K562 (cell line): Measurements from ENCODE around the gene GSS. TPM values are rescaled to one million over a fixed set of nuclear protein-coding genes. Genes with fewer than 3 reads are reported as not detected.
A peak's percentile ranks its signal among the peaks of the same experiment; 100 is the strongest.

Experiments used
- ASH1L ChIP-seq: fragments of 450-650 bp; IDR thresholded peaks from 2 replicates; pipeline ENCODE4 v1.6.1; 2018; ENCODE audit warnings: borderline replicate concordance, mild to moderate bottlenecking, low read depth; ENCODE audit not compliant: partially characterized antibody
- CBFA2T2 ChIP-seq: fragments of 450-650 bp; conservative IDR thresholded peaks from 2 replicates; pipeline ENCODE4 v1.6.1; 2017; ENCODE audit warnings: mild to moderate bottlenecking
- CBX2 ChIP-seq: fragments of 200-600 bp; sonication (generic); IDR thresholded peaks from one replicate; pipeline ENCODE4 v1.6.1; 2012; ENCODE audit warnings: mild to moderate bottlenecking, low read length, inconsistent platforms; ENCODE audit not compliant: insufficient read depth, poor library complexity, severe bottlenecking
- CBX8 ChIP-seq: fragments of 200-600 bp; sonication (generic); IDR thresholded peaks from 2 replicates; pipeline ENCODE4 v1.6.1; 2012; ENCODE audit warnings: borderline replicate concordance, mixed run types, low read depth, mild to moderate bottlenecking, moderate library complexity, mixed read lengths, low read length, control low read depth, inconsistent platforms; ENCODE audit not compliant: poor library complexity, severe bottlenecking; ENCODE audit errors: extremely low read depth
- DEAF1 ChIP-seq: fragments of 450-650 bp; formaldehyde crosslinking; IDR thresholded peaks from 2 replicates; pipeline ENCODE4 v1.4.0; 2020; ENCODE audit warnings: mild to moderate bottlenecking, moderate library complexity
- DIDO1 ChIP-seq: fragments of 450-650 bp; IDR thresholded peaks from 2 replicates; pipeline ENCODE4 v1.6.1; 2016; ENCODE audit warnings: low read depth, missing biosample characterization, missing genetic modification characterization
- MAX ChIP-seq: sonication (generic); formaldehyde crosslinking; IDR thresholded peaks from 2 replicates; pipeline ENCODE4 v1.9.0; 2022; ENCODE audit warnings: mild to moderate bottlenecking, missing genetic modification reagents
- MEF2A ChIP-seq: IDR thresholded peaks from 2 replicates; pipeline ENCODE4 v1.6.1; 2011; ENCODE audit warnings: low read depth, mild to moderate bottlenecking, low read length, moderate library complexity; ENCODE audit not compliant: control insufficient read depth
- MEF2D ChIP-seq: conservative IDR thresholded peaks from 2 replicates; pipeline ENCODE4 v1.6.1; 2016; ENCODE audit warnings: low read depth, missing genetic modification characterization, missing compliant biosample characterization
- MYBL2 ChIP-seq, 2 experiments: fragments of 450-650 bp in 1 of 2; sonication (generic) in 1 of 2; formaldehyde crosslinking in 1 of 2; IDR thresholded peaks; 2 replicates each; pipeline versions ENCODE4 v1.6.1 to v1.8.1; 2017 to 2022; ENCODE audit warnings: borderline replicate concordance in 1 of 2, inconsistent platforms in 1 of 2, low read depth in 1 of 2, mild to moderate bottlenecking in 1 of 2, missing genetic modification reagents in 1 of 2, moderate library complexity in 1 of 2
- NR2C2 ChIP-seq, 2 experiments: fragments of 200-800 bp in 1 of 2; sonication (Bioruptor generic) in 1 of 2; sonication (generic) in 1 of 2; formaldehyde crosslinking in 1 of 2; IDR thresholded peaks; 2 replicates each; pipeline versions ENCODE4 v1.6.1 to v1.8.0; 2016 to 2022; ENCODE audit warnings: mild to moderate bottlenecking in 1 of 2, missing compliant biosample characterization in 1 of 2, missing genetic modification characterization in 1 of 2, missing genetic modification reagents in 1 of 2
- NR2F6 ChIP-seq: fragments of 450-650 bp; formaldehyde crosslinking; IDR thresholded peaks from 2 replicates; pipeline ENCODE4 v1.4.0; 2020; ENCODE audit warnings: mild to moderate bottlenecking
- USF1 ChIP-seq: sonication (generic); formaldehyde crosslinking; IDR thresholded peaks from 2 replicates; pipeline ENCODE4 v1.9.0; 2022; ENCODE audit warnings: mild to moderate bottlenecking, missing genetic modification reagents
- ZNF316 ChIP-seq: fragments of 450-650 bp; IDR thresholded peaks from 2 replicates; pipeline ENCODE4 v1.6.1; 2016
- ZNF740 ChIP-seq, 3 experiments: fragments of 200-800 bp in 1 of 3; sonication (Bioruptor generic) in 1 of 3; sonication (generic) in 1 of 3; formaldehyde crosslinking in 1 of 3; IDR thresholded peaks; 2 replicates each; pipeline versions ENCODE4 v1.6.1 to v1.8.0; 2016 to 2022; ENCODE audit warnings: mild to moderate bottlenecking in 2 of 3, missing compliant biosample characterization in 2 of 3, missing genetic modification characterization in 2 of 3, missing genetic modification reagents in 1 of 3
- polyA plus RNA-seq, 8 experiments: library from polyadenylated mRNA; depleted of rRNA in 4 of 8; stranded (reverse) in 5 of 8; unstranded in 3 of 8; fragments of >200 nt; fragmentation: Nextera tagmentation in 2 of 8; fragmentation: Illumina TruSeq in 1 of 8; extraction: Ambion mirVana in 2 of 8; extraction: Trizol in 1 of 8; gene quantifications; 2 replicates each; pipeline versions ENCODE4 v1.2.1 to v1.2.3, GENCODE V29; 2011 to 2014; ENCODE audit warnings: inconsistent platforms in 1 of 8, missing spikeins in 1 of 8
- total RNA-seq, 7 experiments: library from RNA; depleted of rRNA in 6 of 7; stranded (reverse); fragments of >200 nt in 6 of 7; fragmentation: Illumina TruSeq in 2 of 7; extraction: Trizol in 2 of 7; gene quantifications; 2 replicates each; pipeline versions ENCODE4 v1.2.1 to v1.2.3, GENCODE V29; 2011 to 2021; ENCODE audit warnings: low replicate concordance in 1 of 7

Gene GSS
- total and polyA plus RNA-seq, 9 of the 15 experiments (the other 6 are each of a cell fraction or from before 2014, with no cell fraction given): 18.4 to 165 (median 89.4) TPM

- TF ChIP-seq USF1 (CRISPR knock-in tag): peak; percentile 54
- TF ChIP-seq NR2C2 (CRISPR knock-in tag; IDR thresholded peaks at IDR 0.05): no peak
- no peak for TF ChIP-seq NR2C2 (tag; IDR thresholded peaks at IDR 0.05)
- TF ChIP-seq CBFA2T2: no peak
- no peak for TF ChIP-seq ASH1L
- TF ChIP-seq ZNF740 (CRISPR knock-in tag; IDR thresholded peaks at IDR 0.05): peak; percentile 75; the same call in 1 of the 2 replicates
- no peak for TF ChIP-seq ZNF740 (tag; IDR thresholded peaks at IDR 0.05)
- no peak for TF ChIP-seq NR2F6 (CRISPR knock-in tag)
- no peak for TF ChIP-seq MYBL2 (IDR thresholded peaks at IDR 0.05; ENCODE audit: low read depth)
- no peak for TF ChIP-seq MYBL2 (CRISPR knock-in tag; IDR thresholded peaks at IDR 0.05; ENCODE audit: borderline replicate concordance)
- peak; percentile 67; the same call in 1 of the 2 replicates for TF ChIP-seq MEF2A
- no peak for TF ChIP-seq CBX8
- no peak for TF ChIP-seq CBX2
- TF ChIP-seq DEAF1 (CRISPR knock-in tag): no peak
- no peak for TF ChIP-seq DIDO1 (tag)
- TF ChIP-seq MAX (CRISPR knock-in tag): peak; percentile 68
- 0 out of 2 replicates have a peak, but pooled peaks have one; percentile 13 for TF ChIP-seq ZNF316
- peak; percentile 70 for TF ChIP-seq MEF2D (tag)
- TF ChIP-seq, all 486 proteins: peak for 10
Observed at GRCh38 chr20:34977365-34978091, 21.9 kb upstream of the GSS start (continued).
